ENCODE data around the gene NBPF11. TPM values are rescaled to one million over a fixed set of nuclear protein-coding genes. Genes with fewer than 3 reads are reported as not detected.

Gene NBPF11, protein sequence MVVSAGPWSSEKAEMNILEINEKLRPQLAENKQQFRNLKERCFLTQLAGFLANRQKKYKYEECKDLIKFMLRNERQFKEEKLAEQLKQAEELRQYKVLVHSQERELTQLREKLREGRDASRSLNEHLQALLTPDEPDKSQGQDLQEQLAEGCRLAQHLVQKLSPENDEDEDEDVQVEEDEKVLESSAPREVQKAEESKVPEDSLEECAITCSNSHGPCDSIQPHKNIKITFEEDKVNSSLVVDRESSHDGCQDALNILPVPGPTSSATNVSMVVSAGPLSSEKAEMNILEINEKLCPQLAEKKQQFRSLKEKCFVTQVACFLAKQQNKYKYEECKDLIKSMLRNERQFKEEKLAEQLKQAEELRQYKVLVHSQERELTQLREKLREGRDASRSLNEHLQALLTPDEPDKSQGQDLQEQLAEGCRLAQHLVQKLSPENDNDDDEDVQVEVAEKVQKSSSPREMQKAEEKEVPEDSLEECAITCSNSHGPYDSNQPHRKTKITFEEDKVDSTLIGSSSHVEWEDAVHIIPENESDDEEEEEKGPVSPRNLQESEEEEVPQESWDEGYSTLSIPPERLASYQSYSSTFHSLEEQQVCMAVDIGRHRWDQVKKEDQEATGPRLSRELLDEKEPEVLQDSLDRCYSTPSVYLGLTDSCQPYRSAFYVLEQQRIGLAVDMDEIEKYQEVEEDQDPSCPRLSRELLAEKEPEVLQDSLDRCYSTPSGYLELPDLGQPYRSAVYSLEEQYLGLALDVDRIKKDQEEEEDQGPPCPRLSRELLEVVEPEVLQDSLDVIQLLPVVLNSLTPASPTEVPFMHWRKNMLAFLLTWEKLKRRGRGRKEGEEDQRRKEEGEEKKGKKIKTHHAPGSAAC
- total RNA-seq (2022; extraction: Qiagen RNA extraction), result 4.7 to 5.4 TPM (median 4.8 TPM) in 5 replicates

DNA sequence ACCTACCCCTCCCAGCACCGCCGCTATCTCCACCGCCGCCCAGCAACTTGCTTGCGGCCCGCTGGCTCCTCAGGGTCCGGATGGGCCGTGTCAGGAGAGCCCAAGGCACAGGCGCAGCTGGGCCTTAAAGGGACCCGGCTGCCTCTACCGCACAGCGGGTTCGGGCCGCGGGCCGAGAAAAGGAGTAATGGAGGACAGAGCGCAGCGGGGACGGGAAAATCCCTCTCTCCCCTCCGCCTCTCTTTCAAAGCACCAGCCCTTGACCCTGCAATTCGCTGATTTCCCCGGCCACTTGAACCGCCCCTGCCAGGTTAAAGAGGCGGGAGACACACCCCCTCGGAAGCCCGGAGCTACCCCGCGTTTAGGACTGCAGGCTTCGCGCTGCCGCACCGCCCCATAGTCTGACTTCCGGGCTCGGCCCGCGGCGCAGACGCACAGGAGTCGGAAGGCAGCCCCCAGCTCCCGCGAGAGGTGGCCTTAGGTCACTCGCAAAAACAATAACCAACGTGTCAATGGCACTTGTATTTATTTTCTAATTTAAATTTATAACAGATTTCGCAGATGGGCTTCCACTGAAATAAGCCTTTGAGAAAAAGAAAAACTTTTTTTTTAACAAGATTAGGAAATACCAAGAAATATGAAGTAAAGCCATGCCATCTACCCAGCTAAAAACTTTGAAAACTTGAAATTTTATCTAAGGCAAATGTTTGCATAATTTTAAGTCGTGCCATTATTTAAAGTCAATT lies at the start of gene NBPF11:
Gene NBPF11, minus strand, starts transcription at position 371 of the 746 bp plus-strand sequence. CDS start 25,278 bp downstream, outside the sequence.

Other genes with a start within 250 kb of the NBPF11 start
- not detected in 5 replicates for gene GJA8, start 249.5 kb downstream of the NBPF11 start, total RNA-seq (2022; extraction: Qiagen RNA extraction)
- 4.5 to 6.5 TPM (median 4.8 TPM) in 5 replicates for gene GPR89B, start 223.9 kb downstream of the NBPF11 start, total RNA-seq (2022; extraction: Qiagen RNA extraction)

All from A549 treated with CORT108297 at 1 μM for 4 hours (cell line).